WTC11 (cell line): Measurements from ENCODE around the gene EPB41. TPM values are rescaled to one million over a fixed set of nuclear protein-coding genes. Genes with fewer than 3 reads are reported as not detected.
A peak's percentile ranks its signal among the peaks of the same experiment; 100 is the strongest.

Experiments used
- ATAC-seq: fragments of 200-7000 bp; cut with Tn5 transposase; 2 replicates; pipeline ENCODE4 v1.10.0; 2021; ENCODE audit warnings: mild to moderate bottlenecking, moderate library complexity
- CTCF ChIA-PET: fragments of 300-600 bp; sonication (Branson Sonifier 250); formaldehyde crosslinking; loops from one replicate; lab custom pipeline; 2021; ENCODE audit warnings: antibody characterized with exemption; lab: Charles Lee
- POLR2A ChIA-PET: fragments of 350-600 bp; sonication (Branson Sonifier 250); formaldehyde crosslinking; loops from one replicate; lab custom pipeline; 2021; ENCODE audit warnings: antibody characterized with exemption; lab: Charles Lee
- DNase-seq: peaks from one replicate; pipeline ENCODE4 v3.0.0; 2021; ENCODE audit warnings: low spot score
- H3K27ac Mint-ChIP-seq: 2 replicates; pipeline ENCODE4 v1.8.0; 2021; ENCODE audit warnings: mixed read lengths
- H3K27me3 Mint-ChIP-seq: 2 replicates; pipeline ENCODE4 v1.8.0; 2021; ENCODE audit warnings: low read depth, mild to moderate bottlenecking, moderate library complexity, mixed read lengths
- H3K36me3 Mint-ChIP-seq: 2 replicates; pipeline ENCODE4 v1.8.0; 2021; ENCODE audit warnings: mixed read lengths
- H3K4me1 Mint-ChIP-seq: 2 replicates; pipeline ENCODE4 v1.8.0; 2022; ENCODE audit warnings: mixed read lengths
- H3K4me3 Mint-ChIP-seq: 2 replicates; pipeline ENCODE4 v1.8.0; 2021; ENCODE audit warnings: mild to moderate bottlenecking, moderate library complexity, mixed read lengths
- H3K9me3 Mint-ChIP-seq: 2 replicates; pipeline ENCODE4 v1.8.0; 2021; ENCODE audit warnings: mixed read lengths
- AR ChIP-seq: fragments of 250-450 bp; sonication (Bioruptor Pico); IDR thresholded peaks from 2 replicates; pipeline ENCODE4 v1.9.0; 2021; ENCODE audit warnings: mild to moderate bottlenecking
- ARID4B ChIP-seq: sonication (generic); formaldehyde crosslinking; IDR thresholded peaks from 2 replicates; pipeline ENCODE4 v1.8.0; 2023; ENCODE audit warnings: missing genetic modification reagents, mild to moderate bottlenecking, borderline replicate concordance
- CBFB ChIP-seq: sonication (generic); formaldehyde crosslinking; IDR thresholded peaks from 2 replicates; pipeline ENCODE4 v1.8.1; 2022; ENCODE audit warnings: mild to moderate bottlenecking, low read depth, missing genetic modification reagents
- CDX4 ChIP-seq: fragments of 250-450 bp; sonication (Bioruptor Pico); IDR thresholded peaks from 2 replicates; pipeline ENCODE4 v1.9.0; 2021; ENCODE audit warnings: moderate library complexity, mild to moderate bottlenecking, inconsistent platforms, borderline replicate concordance
- E2F4 ChIP-seq: sonication (generic); formaldehyde crosslinking; IDR thresholded peaks from 2 replicates; pipeline ENCODE4 v1.8.1; 2022; ENCODE audit warnings: low read depth, mild to moderate bottlenecking, moderate library complexity, missing genetic modification reagents, borderline replicate concordance
- FOXK1 ChIP-seq: sonication (generic); formaldehyde crosslinking; IDR thresholded peaks from 2 replicates; pipeline ENCODE4 v1.8.0; 2022; ENCODE audit warnings: mild to moderate bottlenecking, moderate library complexity, missing genetic modification reagents
- GTF2I ChIP-seq: fragments of 250-450 bp; sonication (Bioruptor Pico); conservative IDR thresholded peaks from 2 replicates; pipeline ENCODE4 v1.4.0; 2021; ENCODE audit warnings: mild to moderate bottlenecking
- HMGA2 ChIP-seq: fragments of 250-450 bp; sonication (Bioruptor Pico); IDR thresholded peaks from 2 replicates; pipeline ENCODE4 v1.4.0; 2021; ENCODE audit warnings: mild to moderate bottlenecking, moderate library complexity
- JUN ChIP-seq: sonication (generic); formaldehyde crosslinking; IDR thresholded peaks from 2 replicates; pipeline ENCODE4 v1.8.0; 2023; ENCODE audit warnings: mild to moderate bottlenecking, missing genetic modification reagents
- KAT7 ChIP-seq: sonication (generic); formaldehyde crosslinking; IDR thresholded peaks from 2 replicates; pipeline ENCODE4 v1.8.1; 2023; ENCODE audit warnings: missing genetic modification reagents, mild to moderate bottlenecking, borderline replicate concordance
- NFATC4 ChIP-seq: fragments of 250-450 bp; sonication (Bioruptor Pico); IDR thresholded peaks from 2 replicates; pipeline ENCODE4 v1.9.0; 2021; ENCODE audit warnings: mild to moderate bottlenecking
- NFYB ChIP-seq: sonication (generic); formaldehyde crosslinking; conservative IDR thresholded peaks from 2 replicates; pipeline ENCODE4 v1.8.0; 2022; ENCODE audit warnings: low read depth, missing genetic modification reagents
- NR1H2 ChIP-seq: sonication (generic); formaldehyde crosslinking; IDR thresholded peaks from 2 replicates; pipeline ENCODE4 v1.9.0; 2021; ENCODE audit warnings: mild to moderate bottlenecking, moderate library complexity, missing genetic modification reagents
- PRRX2 ChIP-seq: fragments of 250-450 bp; sonication (Bioruptor Pico); IDR thresholded peaks from 2 replicates; pipeline ENCODE4 v1.8.0; 2021; ENCODE audit warnings: mild to moderate bottlenecking
- RORB ChIP-seq: fragments of 250-450 bp; sonication (Bioruptor Pico); IDR thresholded peaks from 2 replicates; pipeline ENCODE4 v1.9.0; 2021; ENCODE audit warnings: mild to moderate bottlenecking
- TP53 ChIP-seq: sonication (generic); formaldehyde crosslinking; IDR thresholded peaks from 2 replicates; pipeline ENCODE4 v1.8.1; 2023; ENCODE audit warnings: mild to moderate bottlenecking, missing genetic modification reagents
- ZNF263 ChIP-seq: sonication (generic); formaldehyde crosslinking; IDR thresholded peaks from 2 replicates; pipeline ENCODE4 v1.8.1; 2022; ENCODE audit warnings: low read depth, mild to moderate bottlenecking, moderate library complexity, missing genetic modification reagents
- ZNF532 ChIP-seq: fragments of 250-450 bp; sonication (Bioruptor Pico); IDR thresholded peaks from 2 replicates; pipeline ENCODE4 v1.9.0; 2021; ENCODE audit warnings: mild to moderate bottlenecking, borderline replicate concordance
- total RNA-seq: library from RNA; stranded (reverse); gene quantifications from 3 replicates; pipeline ENCODE4 v1.2.3, GENCODE V29; 2021

EPB41 gene
- total RNA-seq, 1 experiment from 2014 or later, result 85.0 TPM

- TF ChIP-seq ARID4B (no peak), ZNF263 (no peak), NR1H2 (CRISPR knock-in tag) (no peak), TP53 (CRISPR knock-in tag) (no peak), GTF2I (no peak), NFATC4 (CRISPR knock-in tag) (no peak)
Measured at GRCh38 chr1:28885472-28885877, 28.9 kb upstream of the EPB41 start (continued).

GRCh38 chr1:28885977-28886730, 28.2 kb upstream of the EPB41 start:
- Mint-ChIP-seq H3K4me1 (peaks cover 49% of the 10 kb centered on the region), H3K4me3 (peak overlapping the region; percentile 68), H3K27me3 (peaks cover 10% of the 10 kb centered on the region), H3K9me3 (no peaks in the 10 kb centered on the region), H3K36me3 (no peaks in the 10 kb centered on the region), H3K27ac (peak overlapping the region; percentile 14)
- no peak for ATAC-seq
- no peak for DNase-seq
- no peak for TF ChIP-seq KAT7 (CRISPR knock-in tag)
- TF ChIP-seq HMGA2 (CRISPR knock-in tag), result no peak
- TF ChIP-seq E2F4 (CRISPR knock-in tag), result no peak
- no peak for TF ChIP-seq CBFB (CRISPR knock-in tag)
- TF ChIP-seq NR1H2 (CRISPR knock-in tag), result no peak
- no peak for TF ChIP-seq CDX4 (CRISPR knock-in tag)
- TF ChIP-seq PRRX2 (CRISPR knock-in tag), result no peak
- no peak for TF ChIP-seq RORB (CRISPR knock-in tag)
- TF ChIP-seq JUN (CRISPR knock-in tag), result no peak
- ChIA-PET CTCF (interaction anchor here (0.5 to 0.9 kb wide), 4 partner anchors 9 to 149 kb away, joined by 3 to 4 read pairs (median 3); partner anchors contain the start of genes EPB41 and YTHDF2), POLR2A (interaction anchor here (1.0 to 1.1 kb wide), 2 partner anchors 28 to 238 kb away, joined by 3 read pairs; partner anchors contain the start of gene EPB41)

- Mint-ChIP-seq H3K36me3 (no peaks in the 10 kb centered on the region), H3K4me1 (peaks cover 46% of the 10 kb centered on the region), H3K27me3 (peaks cover 10% of the 10 kb centered on the region), H3K4me3 (peak overlapping the region; percentile 68), H3K9me3 (no peaks in the 10 kb centered on the region), H3K27ac (0 out of 2 replicates have a peak overlapping the region, but pooled peaks have one; percentile 14)
- ChIA-PET CTCF (interaction anchor here (0.5 to 2.2 kb wide), 7 partner anchors 9 to 316 kb away, joined by 3 to 22 read pairs (median 4); partner anchors contain the start of genes EPB41, TMEM200B and YTHDF2), POLR2A (interaction anchor here (1.0 to 1.1 kb wide), 2 partner anchors 27 to 237 kb away, joined by 3 read pairs; partner anchors contain the start of gene EPB41)
- ATAC-seq (peak; percentile 64), DNase-seq (peak; percentile 93)
- TF ChIP-seq AR (CRISPR knock-in tag) (no peak), FOXK1 (peak; percentile 16; the same call in 1 of the 2 replicates), ZNF532 (CRISPR knock-in tag) (no peak), NFYB (CRISPR knock-in tag) (peak; percentile 97)
Measured at GRCh38 chr1:28886731-28887418, 27.5 kb upstream of the EPB41 start.
